ENCODE measurements around the gene NAA20. TPM values are rescaled to one million over a fixed set of nuclear protein-coding genes. Genes with fewer than 3 reads are reported as not detected.

NAA20 gene
- total and polyA plus RNA-seq, 9 of the 15 experiments (the other 6 are each of a cell fraction or from before 2014, with no cell fraction given) = 51.4 to 361 (median 84.6) TPM

DNA sequence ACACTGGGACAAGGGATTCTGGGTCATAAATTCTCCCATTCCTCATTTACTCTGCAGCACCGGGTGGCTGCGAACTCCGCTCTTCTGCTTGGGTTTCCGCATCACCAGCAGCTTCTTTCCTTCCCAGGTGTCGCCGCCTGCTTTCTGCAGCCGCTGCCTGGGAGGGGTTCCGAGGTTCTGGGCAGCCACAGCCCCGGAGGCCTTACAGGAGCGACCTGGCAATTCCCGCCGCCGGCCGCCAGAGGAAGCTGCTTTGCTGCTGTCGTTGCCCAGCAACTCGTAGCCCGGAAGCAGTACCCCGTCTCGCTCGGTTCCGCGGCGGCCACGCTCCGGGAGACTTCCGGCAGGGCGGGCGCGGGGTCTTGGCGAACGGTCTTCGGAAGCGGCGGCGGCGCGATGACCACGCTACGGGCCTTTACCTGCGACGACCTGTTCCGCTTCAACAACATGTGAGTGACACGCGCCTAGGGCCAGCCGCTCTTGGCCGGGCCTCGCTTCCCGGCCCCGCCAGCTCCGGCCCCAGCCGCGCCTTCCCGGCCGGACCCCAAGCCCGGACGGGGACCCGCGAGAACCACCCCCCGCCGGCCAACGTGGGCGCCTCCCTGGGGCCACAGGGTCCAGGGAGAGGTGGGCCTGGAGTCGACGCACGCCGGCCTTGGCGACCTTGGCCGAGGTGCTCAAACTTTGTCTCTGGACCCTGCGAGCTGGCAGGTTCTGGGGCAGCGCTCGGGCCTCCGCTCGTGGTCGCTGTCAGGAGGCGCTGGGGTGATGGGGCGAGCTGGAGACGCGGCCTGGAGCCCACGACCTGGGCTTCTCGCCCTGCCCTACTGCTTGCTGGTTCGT, at the start of gene NAA20 (continued):
- TF ChIP-seq FOXK2 (conservative IDR thresholded peaks at IDR 0.05 in 1 of 2, IDR thresholded peaks at IDR 0.05 in 1 of 2; ENCODE audit: low read depth in 2 of 2) = 0 out of 4 replicates have a peak, but pooled peaks of 1 of the 2 experiments have one; percentile 19
- TF ChIP-seq ETV1 (tag; conservative IDR thresholded peaks at IDR 0.05; ENCODE audit: low read depth) = 0 out of 2 replicates have a peak, but pooled peaks have one; percentile 25
- TF ChIP-seq ZNF766 (CRISPR knock-in tag; conservative IDR thresholded peaks at IDR 0.05) = 0 out of 2 replicates have a peak, but pooled peaks have one; percentile 16
- TF ChIP-seq POLR2A (conservative IDR thresholded peaks at IDR 0.05) = peak; percentile 51; the same call in 1 of the 2 replicates
- no peak for TF ChIP-seq HMG20A (CRISPR knock-in tag; conservative IDR thresholded peaks at IDR 0.05)
- no peak for TF ChIP-seq MCM7 (IDR thresholded peaks at IDR 0.05)
- TF ChIP-seq SMAD4 (CRISPR knock-in tag; conservative IDR thresholded peaks at IDR 0.05) = 0 out of 2 replicates have a peak, but pooled peaks have one; percentile 14
- peak; percentile 36 for TF ChIP-seq HMGN3 (IDR thresholded peaks at IDR 0.05; ENCODE audit: borderline replicate concordance, extremely low read depth, insufficient read length, low read depth, low read length)
- peak; percentile 99 for TF ChIP-seq NR2C2 (CRISPR knock-in tag; IDR thresholded peaks at IDR 0.05)
- peak; percentile 99 for TF ChIP-seq NR2C2 (tag; IDR thresholded peaks at IDR 0.05)
- TF ChIP-seq ILK (tag; IDR thresholded peaks at IDR 0.05; ENCODE audit: borderline replicate concordance, low read depth) = no peak
- no peak for TF ChIP-seq ASH1L (IDR thresholded peaks at IDR 0.05; ENCODE audit: borderline replicate concordance, low read depth, partially characterized antibody)
- no peak for TF ChIP-seq SMAD2 (IDR thresholded peaks at IDR 0.05; ENCODE audit: low read depth, low read length)
- peak; percentile 89 for TF ChIP-seq CXXC5 (CRISPR knock-in tag; IDR thresholded peaks at IDR 0.05)
- TF ChIP-seq NR2C1 (IDR thresholded peaks at IDR 0.05) = peak; percentile 98
- peak; percentile 99 for TF ChIP-seq NR2C1 (tag; IDR thresholded peaks at IDR 0.05)
- TF ChIP-seq ZNF561 (CRISPR knock-in tag; conservative IDR thresholded peaks at IDR 0.05) = no peak
- peak; percentile 52; the same call in 1 of the 2 replicates for TF ChIP-seq L3MBTL2 (IDR thresholded peaks at IDR 0.05)
- TF ChIP-seq ATF7 (IDR thresholded peaks at IDR 0.05) = 0 out of 2 replicates have a peak, but pooled peaks have one; percentile 27
- TF ChIP-seq, protein P1, sequence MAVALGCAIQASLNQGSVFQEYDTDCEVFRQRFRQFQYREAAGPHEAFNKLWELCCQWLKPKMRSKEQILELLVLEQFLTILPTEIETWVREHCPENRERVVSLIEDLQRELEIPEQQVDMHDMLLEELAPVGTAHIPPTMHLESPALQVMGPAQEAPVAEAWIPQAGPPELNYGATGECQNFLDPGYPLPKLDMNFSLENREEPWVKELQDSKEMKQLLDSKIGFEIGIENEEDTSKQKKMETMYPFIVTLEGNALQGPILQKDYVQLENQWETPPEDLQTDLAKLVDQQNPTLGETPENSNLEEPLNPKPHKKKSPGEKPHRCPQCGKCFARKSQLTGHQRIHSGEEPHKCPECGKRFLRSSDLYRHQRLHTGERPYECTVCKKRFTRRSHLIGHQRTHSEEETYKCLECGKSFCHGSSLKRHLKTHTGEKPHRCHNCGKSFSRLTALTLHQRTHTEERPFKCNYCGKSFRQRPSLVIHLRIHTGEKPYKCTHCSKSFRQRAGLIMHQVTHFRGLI (CRISPR knock-in tag; IDR thresholded peaks at IDR 0.05) = no peak
- TF ChIP-seq ZNF41 (CRISPR knock-in tag; conservative IDR thresholded peaks at IDR 0.05) = no peak
- peak; percentile 79 for TF ChIP-seq HCFC1 (IDR thresholded peaks at IDR 0.05; ENCODE audit: low read depth, low read length)

Data from K562 (cell line).